Measurements from ENCODE around the gene INPP1.

Gene INPP1

DNA sequence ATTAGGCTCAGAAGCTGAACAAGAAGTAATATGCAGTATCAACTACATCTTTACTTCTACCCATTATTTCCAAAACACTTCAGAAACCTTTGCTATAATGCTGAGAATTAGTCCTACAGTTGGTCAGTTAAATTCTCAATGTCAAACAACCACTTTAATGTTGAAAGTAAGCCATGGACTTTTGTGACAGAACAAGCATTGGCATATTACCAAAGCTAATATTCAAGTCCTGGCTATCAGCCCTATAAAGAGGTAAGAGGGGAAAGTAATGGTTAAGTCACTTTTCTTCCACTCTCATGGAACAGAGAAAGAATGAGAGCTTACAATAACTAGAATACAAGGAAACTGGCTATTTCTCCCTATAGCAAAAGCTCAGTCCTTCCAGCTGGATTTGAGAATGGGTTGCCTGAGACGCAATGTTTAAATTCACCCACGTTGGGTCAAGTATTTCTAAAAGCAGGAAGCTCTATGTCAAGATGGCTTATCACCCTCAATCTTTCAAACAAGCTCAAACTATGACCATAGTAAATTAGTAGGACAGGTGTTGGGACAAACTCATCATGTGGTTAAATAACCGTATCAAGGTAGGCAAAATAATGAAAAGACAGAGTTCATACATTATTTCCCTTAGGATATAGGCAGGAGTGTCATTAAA, 33.3 kb downstream of the INPP1 start:
- H3K4me3 ChIP-seq (ENCODE audit: low read length): no peak overlapping the region
- no peak for DNase-seq (ENCODE audit: low read depth)
- TF ChIP-seq, protein P1, sequence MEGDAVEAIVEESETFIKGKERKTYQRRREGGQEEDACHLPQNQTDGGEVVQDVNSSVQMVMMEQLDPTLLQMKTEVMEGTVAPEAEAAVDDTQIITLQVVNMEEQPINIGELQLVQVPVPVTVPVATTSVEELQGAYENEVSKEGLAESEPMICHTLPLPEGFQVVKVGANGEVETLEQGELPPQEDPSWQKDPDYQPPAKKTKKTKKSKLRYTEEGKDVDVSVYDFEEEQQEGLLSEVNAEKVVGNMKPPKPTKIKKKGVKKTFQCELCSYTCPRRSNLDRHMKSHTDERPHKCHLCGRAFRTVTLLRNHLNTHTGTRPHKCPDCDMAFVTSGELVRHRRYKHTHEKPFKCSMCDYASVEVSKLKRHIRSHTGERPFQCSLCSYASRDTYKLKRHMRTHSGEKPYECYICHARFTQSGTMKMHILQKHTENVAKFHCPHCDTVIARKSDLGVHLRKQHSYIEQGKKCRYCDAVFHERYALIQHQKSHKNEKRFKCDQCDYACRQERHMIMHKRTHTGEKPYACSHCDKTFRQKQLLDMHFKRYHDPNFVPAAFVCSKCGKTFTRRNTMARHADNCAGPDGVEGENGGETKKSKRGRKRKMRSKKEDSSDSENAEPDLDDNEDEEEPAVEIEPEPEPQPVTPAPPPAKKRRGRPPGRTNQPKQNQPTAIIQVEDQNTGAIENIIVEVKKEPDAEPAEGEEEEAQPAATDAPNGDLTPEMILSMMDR (IDR thresholded peaks at IDR 0.05; ENCODE audit: insufficient read depth, low read depth, low read length, missing control alignments): no peak

DNA sequence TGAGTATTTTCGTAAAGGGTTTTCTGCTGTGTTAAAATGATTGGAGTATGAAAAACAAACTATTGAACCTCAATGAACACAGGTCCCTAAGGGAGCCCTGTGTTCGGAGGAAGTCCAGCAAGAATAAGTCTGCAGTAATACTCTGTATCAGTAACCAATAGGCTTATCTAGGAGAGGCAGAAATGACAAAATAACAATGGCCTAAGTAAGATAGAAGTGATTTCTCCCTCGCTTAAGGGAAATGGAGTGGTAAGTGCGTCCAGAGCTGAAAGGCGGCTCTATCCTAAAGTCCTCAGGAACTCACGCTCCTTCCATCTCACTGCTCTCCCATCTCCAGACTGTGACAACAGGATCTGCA, 35.5 kb downstream of the INPP1 start:
- no peak for DNase-seq (ENCODE audit: low read depth)
- TF ChIP-seq, protein P1 (IDR thresholded peaks at IDR 0.05; ENCODE audit: insufficient read depth, low read depth, low read length, missing control alignments): no peak
- H3K4me3 ChIP-seq (ENCODE audit: low read length): no peak overlapping the region

DNA sequence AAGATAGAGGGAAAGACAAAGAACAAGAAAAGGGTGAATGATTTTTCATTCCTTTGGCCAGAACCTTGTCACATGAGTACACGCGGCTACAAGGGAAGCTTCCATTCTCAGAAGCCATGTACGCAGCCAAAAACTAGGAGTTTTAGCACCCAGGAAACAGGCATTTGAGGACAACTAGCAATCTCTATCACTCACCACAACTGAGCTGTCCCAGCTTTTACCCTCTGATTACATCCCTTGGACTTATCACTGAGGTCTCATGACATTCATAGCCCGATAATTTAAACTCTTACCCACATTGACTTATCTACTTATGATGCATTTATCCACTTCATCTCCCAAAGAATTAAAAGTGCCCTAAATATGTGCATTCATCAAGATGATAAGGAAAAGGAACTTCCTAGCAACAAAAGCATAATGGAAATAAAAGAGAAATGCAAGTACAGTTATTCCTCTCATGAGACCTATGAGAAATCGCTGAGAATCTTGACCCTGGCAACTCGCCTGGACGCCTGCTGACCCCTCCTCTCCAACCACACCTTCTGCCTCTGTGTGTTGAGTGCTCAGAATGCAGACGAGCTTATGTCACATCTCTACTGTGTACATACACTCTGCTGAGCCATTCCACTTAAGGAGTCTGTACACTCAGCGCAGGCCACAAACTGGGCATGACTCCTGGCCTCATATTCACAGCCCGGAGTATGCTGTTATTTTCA, 36.0 kb downstream of the INPP1 start:
- DNase-seq (ENCODE audit: low read depth): no peak
- TF ChIP-seq, protein P1 (IDR thresholded peaks at IDR 0.05; ENCODE audit: insufficient read depth, low read depth, low read length, missing control alignments): no peak
- no peak overlapping the region for H3K4me3 ChIP-seq (ENCODE audit: low read length)

DNA sequence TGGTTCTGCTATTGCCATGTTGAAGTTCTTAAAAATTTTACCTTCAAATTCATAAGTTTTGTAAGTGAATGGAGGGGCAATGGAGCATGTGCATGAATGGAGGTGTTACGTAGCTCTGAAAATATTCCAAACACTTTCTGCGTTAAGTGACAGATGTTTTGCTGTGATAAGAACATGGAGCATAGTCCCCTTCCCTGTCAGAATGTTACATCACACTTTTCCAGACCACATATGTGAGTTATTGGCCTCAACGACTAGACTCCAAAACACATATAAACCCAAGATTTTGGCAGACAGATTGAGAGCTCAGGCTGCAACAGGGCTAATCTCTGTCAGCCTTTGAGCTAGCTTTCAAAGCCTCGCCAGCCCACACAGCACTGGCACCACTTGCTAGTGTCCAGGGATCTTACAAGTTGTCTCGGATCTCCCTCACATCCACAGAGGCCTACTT, 37.6 kb downstream of the INPP1 start:
- DNase-seq (ENCODE audit: low read depth): no peak
- TF ChIP-seq, protein P1 (IDR thresholded peaks at IDR 0.05; ENCODE audit: insufficient read depth, low read depth, low read length, missing control alignments): no peak

DNA sequence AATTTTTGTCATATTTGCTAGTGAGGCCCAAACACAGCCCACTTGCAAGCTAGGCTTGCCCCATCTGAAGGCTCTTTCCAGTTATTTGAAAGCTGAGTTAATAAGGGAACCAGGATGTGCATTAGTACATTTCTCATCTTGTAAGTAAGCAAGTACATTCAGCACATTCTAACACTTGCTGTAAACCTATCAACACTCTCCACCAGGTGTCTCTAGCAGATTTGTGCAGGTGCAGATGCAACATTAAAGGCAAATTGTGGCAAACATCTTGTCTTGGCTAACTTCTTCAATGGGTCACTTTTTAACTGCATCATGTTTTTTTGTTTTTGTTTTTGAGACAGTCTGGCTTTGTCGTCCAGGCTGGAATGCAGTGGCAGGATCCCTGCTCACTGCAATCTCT, 39.5 kb downstream of the INPP1 start:
- H3K4me3 ChIP-seq (ENCODE audit: low read length): no peak overlapping the region
- peak; percentile 86 for DNase-seq (ENCODE audit: low read depth)
- TF ChIP-seq, protein P1 (IDR thresholded peaks at IDR 0.05; ENCODE audit: insufficient read depth, low read depth, low read length, missing control alignments): peak; percentile 87

More for the DNA sequence above, 37.6 kb downstream of the INPP1 start:
- H3K4me3 ChIP-seq (ENCODE audit: low read length): no peak overlapping the region

DNA sequence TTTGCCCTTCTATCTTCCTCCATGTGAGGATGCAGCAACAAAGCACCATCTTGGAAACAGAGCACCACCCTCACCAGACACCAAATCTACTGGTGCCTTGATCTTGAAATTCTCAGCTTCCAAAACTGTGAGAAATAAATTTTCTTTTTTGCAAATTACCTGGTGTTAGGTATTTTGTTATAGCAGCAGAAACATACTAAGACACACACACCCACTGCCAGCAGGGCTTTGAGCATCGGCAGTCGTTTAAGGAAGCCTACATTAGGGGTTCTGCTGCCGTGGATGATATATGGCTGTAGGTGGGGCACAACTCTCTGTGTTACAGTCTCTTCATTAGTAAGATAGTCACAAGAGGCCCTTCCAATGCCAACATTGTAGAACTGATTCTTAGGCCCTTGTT, 44.0 kb downstream of the INPP1 start:
- no peak for DNase-seq (ENCODE audit: low read depth)
- H3K4me3 ChIP-seq (ENCODE audit: low read length): no peak overlapping the region
- TF ChIP-seq, protein P1 (IDR thresholded peaks at IDR 0.05; ENCODE audit: insufficient read depth, low read depth, low read length, missing control alignments): no peak

Data from epithelial cell of esophagus (primary cell).